GM12878 (cell line): ENCODE measurements around the gene ABCB9. TPM values are rescaled to one million over a fixed set of nuclear protein-coding genes. Genes with fewer than 3 reads are reported as not detected.

Experiments
- CEBPZ ChIP-seq: fragments of 150-350 bp; IDR thresholded peaks from 2 replicates; pipeline ENCODE4 v1.6.1; 2016; ENCODE audit warnings: low read depth, low read length
- CTCF ChIP-seq, 3 experiments: IDR thresholded peaks in 2 of 3; conservative IDR thresholded peaks in 1 of 3; 2 replicates each; pipeline ENCODE4 v1.5.1; 2011; ENCODE audit warnings: low read depth in 3 of 3, low read length in 3 of 3, mild to moderate bottlenecking in 3 of 3, control low read depth in 2 of 3, moderate library complexity in 2 of 3, inconsistent platforms in 1 of 3, mixed read lengths in 1 of 3; ENCODE audit not compliant: control insufficient read depth in 2 of 3, insufficient read depth in 1 of 3; ENCODE audit errors: extremely low read depth in 1 of 3
- GATAD2B ChIP-seq: fragments of 450-650 bp; conservative IDR thresholded peaks from 2 replicates; pipeline ENCODE4 v1.6.1; 2017; ENCODE audit warnings: low read depth, mild to moderate bottlenecking, moderate library complexity
- POLR2AphosphoS5 ChIP-seq: IDR thresholded peaks from 2 replicates; pipeline ENCODE4 v1.6.1; 2011; ENCODE audit warnings: mild to moderate bottlenecking, low read length, inconsistent platforms
- SIX5 ChIP-seq: IDR thresholded peaks from 2 replicates; pipeline ENCODE4 v1.6.1; 2011; ENCODE audit warnings: mild to moderate bottlenecking, low read depth, low read length, moderate library complexity; ENCODE audit not compliant: severe bottlenecking
- SKIL ChIP-seq: fragments of 450-650 bp; IDR thresholded peaks from 2 replicates; pipeline ENCODE4 v1.6.1; 2017; ENCODE audit warnings: mild to moderate bottlenecking, low read depth, inconsistent platforms; ENCODE audit not compliant: poor library complexity, severe bottlenecking
- TCF12 ChIP-seq: IDR thresholded peaks from 2 replicates; pipeline ENCODE4 v1.6.1; 2011; ENCODE audit warnings: low read depth, mild to moderate bottlenecking, low read length
- TCF3 ChIP-seq: IDR thresholded peaks from 2 replicates; pipeline ENCODE4 v1.6.1; 2012; ENCODE audit warnings: low read depth, mild to moderate bottlenecking, low read length, borderline replicate concordance; ENCODE audit not compliant: insufficient read depth
- TCF7 ChIP-seq: IDR thresholded peaks from 2 replicates; pipeline ENCODE4 v1.6.1; 2014; ENCODE audit warnings: antibody characterized with exemption, borderline replicate concordance
- polyA plus RNA-seq, 11 experiments: library from polyadenylated mRNA; depleted of rRNA in 4 of 11; unstranded in 6 of 11; stranded (reverse) in 5 of 11; fragments of >200 nt; fragmentation: Nextera tagmentation in 4 of 11; fragmentation: Illumina TruSeq in 1 of 11; extraction: Ambion mirVana in 4 of 11; extraction: Trizol in 1 of 11; gene quantifications; 1 replicate in 1 of 11; 2 replicates in 10 of 11; pipeline versions ENCODE4 v1.2.1 to v1.2.3, GENCODE V29; 2011 to 2016; ENCODE audit warnings: inconsistent platforms in 2 of 11, missing spikeins in 2 of 11, low read depth in 1 of 11
- total RNA-seq, 4 experiments: library from RNA; depleted of rRNA in 3 of 4; stranded (reverse); fragments of >200 nt in 3 of 4; fragmentation: Illumina TruSeq in 1 of 4; extraction: Trizol in 1 of 4; gene quantifications; 2 replicates each; pipeline versions ENCODE4 v1.2.1 to v1.2.3, GENCODE V29; 2013 to 2021

Gene ABCB9
- total and polyA plus RNA-seq, 10 of the 15 experiments (the other 5 are each of a cell fraction or from before 2014, with no cell fraction given), result 0.37 to 4.9 (median 3.1) TPM

- TF ChIP-seq CEBPZ (no peak), SKIL (no peak), TCF12 (no peak), CTCF (IDR thresholded peaks at IDR 0.05 in 2 of 3, conservative IDR thresholded peaks at IDR 0.05 in 1 of 3; ENCODE audit: control insufficient read depth in 2 of 3, extremely low read depth in 1 of 3, insufficient read depth in 1 of 3, low read depth in 3 of 3, low read length in 3 of 3) (no peak), TCF7 (no peak), POLR2AphosphoS5 (no peak), TCF3 (no peak), GATAD2B (no peak), SIX5 (no peak)
- TF ChIP-seq, all 136 proteins: peak for 0
These were observed 48.6 kb downstream of the ABCB9 start (continued) for GRCh38 chr12:122917507-122918121.
